HuH-7.5 (cell line): Measurements from ENCODE around the gene AMN.

Experiments
- DNase-seq: peaks from one replicate; pipeline ENCODE4 v3.0.0; 2011; ENCODE audit warnings: low spot score

AMN gene

DNA sequence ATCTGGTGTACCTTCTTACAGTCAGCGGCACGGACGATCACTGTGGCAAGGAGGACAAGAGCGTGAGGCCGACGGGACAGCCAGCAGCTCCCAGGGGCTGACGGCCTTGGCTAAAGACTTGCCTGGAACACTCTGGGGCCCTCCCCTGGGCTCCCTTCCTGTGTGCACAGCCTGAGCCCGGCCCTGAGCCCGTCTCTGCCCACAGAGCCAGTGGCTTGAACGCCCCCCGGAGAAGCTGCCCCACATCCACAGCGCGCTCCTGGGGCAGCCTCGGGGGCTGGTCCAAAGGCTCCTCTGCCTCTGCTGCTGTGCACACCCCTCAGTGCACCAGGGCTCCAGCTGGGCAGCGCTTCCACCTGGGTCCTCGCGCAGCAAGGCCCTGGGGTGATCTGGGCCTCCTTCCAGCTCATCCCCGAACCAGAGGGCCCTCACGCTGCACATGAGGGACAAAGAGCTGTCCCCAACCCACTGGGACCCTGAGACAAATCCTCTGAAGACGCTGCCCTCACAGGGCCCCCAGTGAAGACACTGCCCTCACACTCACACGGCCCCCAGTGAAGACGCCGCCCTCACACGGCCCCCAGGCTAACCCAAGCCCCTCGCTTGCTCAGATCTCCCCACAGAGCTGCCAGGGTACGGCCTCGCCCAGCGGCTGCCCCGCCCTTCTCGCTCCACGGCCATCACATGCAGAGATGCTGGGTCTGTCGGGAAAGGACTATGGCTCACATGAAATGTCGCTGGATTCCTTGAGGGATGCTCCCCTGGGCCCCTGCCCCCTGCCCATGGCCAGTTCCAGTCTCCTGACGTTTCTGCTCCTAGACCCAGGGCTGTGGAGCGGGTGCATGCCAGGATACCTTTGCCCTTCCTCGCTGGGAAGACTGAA is 22.2 kb downstream of the AMN start:
- DNase-seq = no peak

GRCh38 chr14:102945346-102946130 is 23.1 kb downstream of the AMN start:
- DNase-seq = no peak

GRCh38 chr14:102947321-102948103 is 25.0 kb downstream of the AMN start:
- DNase-seq = no peak

DNA sequence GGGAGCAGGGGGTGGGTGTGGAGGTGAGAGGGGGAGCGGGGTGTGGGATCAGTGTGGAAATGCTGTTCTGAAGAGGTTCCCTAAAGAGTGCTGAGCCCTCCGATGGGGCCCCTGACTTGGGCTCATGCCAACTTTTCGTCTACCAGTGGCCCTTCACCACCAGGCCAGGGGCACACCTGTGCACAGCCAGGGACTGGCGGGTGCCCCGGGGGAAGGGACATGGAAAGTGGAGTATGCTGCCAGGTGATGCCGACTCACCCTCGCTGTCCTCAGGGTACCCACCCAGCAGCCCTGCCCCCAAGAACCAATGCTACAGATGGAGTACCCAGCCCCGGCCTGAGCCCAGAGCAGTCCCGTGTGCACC is 26.2 kb downstream of the AMN start:
- no peak for DNase-seq

DNA sequence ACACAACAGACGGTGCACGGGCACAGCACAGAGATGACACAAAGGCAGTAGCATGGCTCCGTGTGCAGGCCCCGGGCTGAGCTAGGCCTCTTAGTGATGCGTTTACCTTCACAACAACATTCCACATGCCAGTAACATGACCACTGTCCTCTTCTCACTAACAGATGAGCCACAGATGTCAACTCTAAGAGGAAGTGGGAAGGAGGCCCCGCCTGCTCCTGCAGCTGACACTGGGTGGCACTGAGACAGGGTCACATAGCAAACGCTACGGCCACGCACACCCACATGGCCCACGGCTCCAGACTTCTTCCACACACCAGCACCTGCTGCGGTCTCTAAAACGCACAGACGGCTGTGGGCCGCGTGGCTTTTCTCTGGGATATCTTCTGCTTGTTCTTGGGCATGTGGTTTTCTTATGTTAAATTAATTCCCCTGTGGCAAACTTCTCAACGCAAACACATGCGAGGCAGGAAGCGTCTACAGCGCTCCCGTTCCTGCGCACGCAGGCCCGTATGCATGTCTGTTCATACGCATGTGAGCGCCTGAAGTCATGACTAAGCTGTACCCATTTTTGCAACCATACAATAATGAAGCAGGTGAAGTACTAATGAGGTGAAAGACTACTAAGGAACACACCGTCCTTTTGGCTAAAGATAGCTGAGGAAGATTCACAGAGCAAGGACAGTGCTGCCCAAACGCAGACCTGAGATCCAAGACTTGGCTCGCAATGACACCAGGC is 26.8 kb downstream of the AMN start:
- no peak for DNase-seq

DNA sequence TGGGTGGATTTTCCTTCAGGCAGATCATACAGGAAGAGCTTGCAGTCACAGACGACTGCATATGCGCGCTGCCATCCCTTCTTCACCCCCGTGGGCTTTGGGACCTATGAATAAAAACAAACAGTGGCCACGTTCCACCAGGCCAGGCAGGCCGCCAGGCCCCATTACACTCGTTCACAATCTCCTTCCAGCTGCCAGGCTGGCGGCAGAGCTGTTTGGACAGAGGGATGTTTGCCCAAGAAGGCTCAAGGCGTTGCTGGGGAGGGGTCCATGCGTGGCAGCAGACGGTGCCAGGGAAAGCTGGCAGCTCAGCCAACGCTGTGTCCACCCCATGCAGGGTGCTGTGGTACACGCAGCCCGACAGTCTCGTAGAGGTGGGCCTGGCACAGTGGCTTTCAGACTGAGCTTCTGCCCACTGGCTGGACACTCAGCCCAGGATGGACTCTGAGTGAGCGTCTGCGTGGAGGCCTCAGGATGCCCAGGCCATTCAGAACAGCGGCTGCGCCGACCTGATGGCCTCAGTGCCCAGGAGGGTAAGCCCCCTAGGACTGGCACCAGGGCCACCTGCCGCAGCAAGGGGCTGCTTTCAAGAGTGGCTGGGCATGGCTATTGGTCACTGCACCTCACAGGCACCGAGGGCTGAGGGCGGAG is 27.5 kb downstream of the AMN start:
- DNase-seq = no peak

GRCh38 chr14:102951034-102951433 is 28.6 kb downstream of the AMN start:
- no peak for DNase-seq

GRCh38 chr14:102951799-102952198 is 29.3 kb downstream of the AMN start:
- DNase-seq = no peak

GRCh38 chr14:102952276-102952675 is 29.8 kb downstream of the AMN start:
- no peak for DNase-seq

DNA sequence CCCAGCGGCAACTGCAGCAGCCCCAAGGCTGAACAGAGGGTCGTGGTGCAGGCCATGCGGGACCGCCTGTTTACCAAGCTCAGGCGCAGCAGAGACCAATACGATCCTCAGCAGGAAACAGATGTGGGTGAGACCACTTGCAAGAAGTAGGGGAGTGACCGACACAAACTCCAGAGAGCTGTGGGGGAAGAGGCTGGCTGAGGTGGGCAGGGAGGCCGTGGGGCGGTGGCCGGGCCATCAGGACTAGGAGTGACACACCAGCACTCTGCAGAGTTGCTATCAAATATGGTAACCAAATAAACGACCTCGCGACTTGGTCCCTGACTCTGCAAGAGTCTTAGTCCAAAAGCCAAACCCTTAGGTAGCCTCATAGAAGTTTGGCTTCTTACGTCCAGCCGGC is 30.6 kb downstream of the AMN start:
- DNase-seq = no peak

DNA sequence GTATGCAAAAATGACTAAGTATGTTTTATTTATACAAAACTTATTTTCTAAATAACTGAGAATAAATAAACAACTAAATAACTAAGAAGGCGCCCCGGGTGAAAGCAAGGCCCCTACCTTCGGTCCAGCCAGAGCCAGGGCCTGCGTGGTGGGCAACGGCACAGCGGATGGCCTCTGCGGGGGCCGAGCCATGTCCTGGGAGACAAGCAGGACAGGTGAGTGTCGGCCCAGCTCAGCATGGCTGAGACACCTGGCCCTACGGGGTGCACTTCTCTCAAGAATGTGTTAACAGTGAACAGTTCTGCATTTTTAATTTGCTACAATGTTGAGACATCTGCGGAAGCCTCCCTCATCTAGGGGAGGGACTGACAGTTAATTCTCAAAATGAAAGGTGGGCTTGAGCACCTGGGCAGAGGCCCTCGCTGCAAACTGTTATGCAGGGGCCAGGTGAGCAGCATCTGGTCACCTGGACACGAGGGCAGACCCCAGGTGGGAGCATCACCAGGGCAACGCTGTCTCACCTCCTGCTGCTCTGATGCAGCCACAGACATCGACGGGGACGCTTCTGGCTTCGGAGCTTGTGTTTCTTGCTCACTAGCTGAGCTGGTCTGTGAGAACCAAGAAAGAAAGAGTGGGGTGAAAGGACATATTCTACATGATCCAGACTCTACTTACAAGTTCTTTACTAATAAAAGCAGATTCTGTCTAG is 31.8 kb downstream of the AMN start:
- no peak for DNase-seq

DNA sequence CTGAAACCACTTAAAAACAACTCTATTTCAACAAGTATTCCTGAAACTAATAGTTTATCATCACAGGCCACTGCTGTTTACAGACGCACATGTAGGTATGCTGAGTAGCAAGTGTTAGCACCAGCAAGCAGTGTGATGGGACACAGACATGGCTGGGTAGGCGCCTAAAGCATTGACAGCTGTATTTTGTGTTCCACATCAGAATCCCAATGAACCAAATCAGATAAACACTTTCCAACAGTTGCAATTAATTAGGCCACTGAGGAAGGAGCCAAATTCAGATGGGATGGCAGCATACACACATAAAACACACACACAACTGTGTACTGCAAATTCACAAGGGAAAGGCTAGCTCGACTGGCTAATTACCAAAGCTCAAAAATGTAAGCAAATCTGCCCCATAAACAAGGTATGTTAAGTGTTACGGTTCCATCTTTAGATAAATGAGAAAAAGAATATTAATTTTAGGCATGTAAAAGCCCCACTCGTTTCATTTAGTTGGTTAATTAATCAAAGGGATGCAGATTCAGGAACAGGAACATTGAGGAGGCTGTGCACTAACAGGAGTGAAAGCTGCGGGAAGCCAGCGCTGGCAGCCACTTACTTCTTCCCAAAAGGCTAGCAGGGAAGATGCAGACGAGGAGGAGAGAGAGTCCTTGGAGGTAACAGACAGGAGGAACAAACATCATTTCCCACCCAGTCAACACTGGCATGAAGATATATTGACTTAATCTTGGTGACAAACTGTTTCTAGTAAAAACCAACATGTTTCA is 33.4 kb downstream of the AMN start:
- DNase-seq = no peak

DNA sequence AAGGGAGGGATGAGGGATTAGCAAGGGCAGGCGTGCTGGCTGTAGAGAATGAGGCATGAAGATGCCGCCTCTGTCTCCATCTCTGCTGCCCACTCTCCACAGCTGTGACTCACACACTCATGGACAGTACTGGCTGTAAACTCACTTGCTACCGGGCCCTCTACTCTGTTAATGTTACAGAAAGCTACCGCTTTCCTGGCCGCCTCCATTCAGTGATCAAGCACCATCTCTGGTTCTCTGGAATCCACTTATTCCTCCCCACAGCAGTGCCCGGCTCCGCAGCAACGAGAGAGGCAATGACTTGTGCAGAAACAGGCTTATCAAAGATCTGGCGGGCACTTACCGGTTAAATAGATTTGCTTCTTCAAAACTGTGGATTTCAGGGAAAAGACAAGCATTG is 34.8 kb downstream of the AMN start:
- DNase-seq = no peak

- DNase-seq = no peak
Observed at GRCh38 chr14:102958461-102958860, 36.0 kb downstream of the AMN start.

DNA sequence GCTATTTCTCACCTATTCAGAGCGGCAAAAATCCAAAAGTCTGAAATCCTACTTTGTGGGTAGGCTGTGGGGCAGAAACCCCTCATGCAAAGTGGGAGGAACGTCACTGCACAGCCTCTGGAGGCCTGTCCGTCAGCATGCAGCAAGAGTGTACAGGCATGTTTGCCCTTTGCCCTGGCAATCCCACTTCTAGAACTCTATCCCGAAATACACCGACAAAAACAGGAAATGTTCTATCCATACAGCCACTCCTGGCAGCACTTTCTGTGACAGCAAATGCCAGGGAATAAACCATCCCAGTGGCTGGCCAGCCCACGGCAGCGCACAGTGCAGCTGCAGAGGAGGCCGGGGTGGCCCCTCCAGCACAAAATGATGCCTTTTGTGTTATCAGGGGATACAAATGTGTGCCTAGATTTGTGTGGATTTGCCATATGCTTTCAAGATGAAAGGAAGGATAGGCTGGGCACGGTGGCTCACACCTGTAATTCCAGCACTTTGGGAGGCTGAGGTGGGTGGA is 39.7 kb downstream of the AMN start:
- DNase-seq = no peak

DNA sequence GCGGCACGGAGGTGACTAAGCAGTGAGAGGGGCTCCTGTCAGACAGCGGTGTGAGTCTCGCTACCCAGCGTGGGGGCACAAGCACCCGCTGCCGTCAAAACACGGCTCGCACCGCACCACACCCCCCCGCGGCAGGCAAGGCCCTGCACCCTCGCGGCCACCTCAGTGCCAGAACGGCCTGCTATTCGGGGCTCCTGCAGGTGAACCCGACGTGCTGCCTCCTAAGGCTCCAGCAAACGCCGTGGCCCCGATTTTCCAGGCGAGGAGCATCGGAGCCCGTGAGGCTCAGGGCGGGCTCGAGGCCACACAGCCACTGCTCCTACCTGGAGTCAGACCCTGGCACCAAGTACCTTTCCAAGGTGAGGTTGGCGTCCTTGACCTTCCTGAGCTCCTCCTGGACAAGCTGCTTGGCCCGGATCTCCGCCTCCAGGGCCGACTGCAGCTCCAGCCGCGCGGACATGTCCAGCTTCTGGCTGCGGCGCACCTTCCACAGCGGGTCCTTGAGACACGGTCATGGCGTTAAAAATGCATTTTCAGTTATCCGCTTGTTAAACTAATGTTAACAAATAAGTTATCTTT is 41.8 kb downstream of the AMN start:
- DNase-seq = no peak

DNA sequence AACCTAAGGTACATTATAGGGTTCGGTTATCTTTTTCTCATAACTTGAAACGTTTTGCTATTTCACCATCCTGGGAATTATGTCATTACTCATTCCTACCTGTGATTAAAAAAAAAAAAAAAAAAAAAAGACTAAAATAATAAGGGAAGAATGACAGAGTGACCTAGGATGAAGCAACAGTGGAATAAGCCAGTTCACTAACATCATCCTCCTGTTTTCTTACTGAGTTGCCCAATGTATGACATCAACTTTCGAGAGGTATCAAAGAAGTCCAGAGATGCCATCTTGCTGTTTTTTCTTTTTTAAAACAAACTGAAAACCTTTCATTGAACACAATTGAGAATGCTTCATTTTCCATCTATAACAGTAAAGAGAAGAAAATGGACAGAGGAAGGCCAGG is 42.8 kb downstream of the AMN start:
- DNase-seq = no peak

- DNase-seq = no peak
Observed at GRCh38 chr14:102965971-102966655, 43.6 kb downstream of the AMN start.
